Stimulated activated CD4-positive, alpha-beta T cell treated with anti-CD3 and anti-CD28 coated beads, Interleukin-15, amount 100 ng/mL, for 1 hour (primary cell): ENCODE results near the gene ZNF610.

Experiments
- DNase-seq, 2 donors: peaks; one replicate each; pipeline ENCODE4 v3.0.0-alpha.2; 2020; ENCODE audit warnings: low read depth in 1 of 2, low spot score in 1 of 2

ZNF610 gene

DNA sequence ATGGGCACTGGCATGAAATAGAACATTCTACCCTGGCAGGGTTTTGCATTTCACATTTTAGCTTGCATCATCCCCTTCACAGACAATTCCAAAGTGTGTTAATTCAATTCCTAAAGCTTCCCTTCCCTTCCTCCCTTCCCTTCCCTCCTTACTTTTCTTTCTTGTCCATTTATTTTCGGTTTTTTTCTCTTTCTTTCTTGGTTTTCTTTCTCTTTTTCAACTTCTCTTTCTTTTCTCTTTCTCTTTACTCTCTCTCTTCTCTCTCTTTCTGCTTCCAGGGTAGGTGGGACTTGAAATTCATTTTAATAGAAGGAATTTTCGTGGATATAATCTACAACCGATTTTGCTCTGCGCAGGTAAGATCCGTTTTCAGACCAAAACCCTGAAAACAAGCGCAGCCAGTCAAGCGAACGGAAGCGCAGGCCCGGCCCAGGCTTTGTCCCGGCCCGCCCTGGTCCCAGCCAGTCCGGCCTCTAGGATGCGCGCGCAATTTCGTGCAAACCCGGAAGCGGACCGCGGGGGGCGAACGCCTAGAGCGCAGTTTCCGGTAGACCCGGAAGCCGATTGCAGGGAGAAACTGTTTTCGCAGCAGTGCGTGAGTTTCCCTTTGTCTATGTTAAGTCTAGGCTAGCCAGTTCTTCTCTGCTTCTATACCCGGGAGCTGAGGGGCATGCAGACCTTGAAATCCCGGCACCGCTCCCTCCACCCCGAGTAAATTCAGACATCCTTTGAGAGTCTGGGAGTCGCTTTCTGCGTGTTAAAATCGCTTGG is 61.5 kb downstream of the ZNF610 start, which contains the start of gene ZNF528:
Gene ZNF528, plus strand, starts transcription at position 540 of the 771 bp plus-strand sequence. CDS start 4,165 bp downstream, outside the sequence.
- peak; percentile 78 to 87 for DNase-seq

DNA sequence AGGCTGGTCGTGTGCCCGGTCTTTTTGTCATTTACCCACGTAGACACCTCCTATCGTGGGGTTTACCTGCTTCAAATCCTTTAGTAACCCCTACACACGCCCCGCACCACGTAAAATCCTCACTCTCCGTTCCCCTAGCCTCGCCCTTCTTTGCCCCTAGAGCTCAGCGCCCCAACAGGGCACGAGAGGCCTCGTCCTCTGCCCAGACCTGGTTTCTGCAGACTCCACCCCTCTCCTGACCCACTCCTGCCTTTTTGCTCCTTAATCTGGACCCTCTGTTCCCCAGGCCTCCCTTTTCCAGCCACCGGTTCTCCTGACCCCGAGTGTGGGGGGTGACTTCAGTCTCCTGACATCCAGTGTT is 62.0 kb downstream of the ZNF610 start:
- DNase-seq, result no peak

DNA sequence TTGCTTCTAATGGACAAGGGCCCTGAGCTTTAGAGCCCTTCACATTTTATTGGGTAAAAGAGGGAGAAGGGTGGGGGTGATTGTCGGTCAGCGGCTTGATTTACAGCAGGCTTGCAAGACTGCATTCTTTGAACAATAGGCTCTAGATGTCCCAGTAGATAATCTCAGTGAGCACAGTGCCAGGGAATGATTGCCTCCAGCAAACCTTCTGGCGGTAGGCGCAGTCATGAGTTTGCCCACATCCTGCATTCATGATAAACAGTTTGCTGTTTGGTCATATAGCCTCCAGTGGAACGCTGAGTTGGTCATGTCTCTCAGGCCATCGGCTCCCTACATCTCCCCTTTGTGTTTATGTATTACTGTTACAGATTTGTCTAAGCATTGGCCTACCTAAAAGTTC is 74.2 kb downstream of the ZNF610 start:
- DNase-seq, result no peak

DNA sequence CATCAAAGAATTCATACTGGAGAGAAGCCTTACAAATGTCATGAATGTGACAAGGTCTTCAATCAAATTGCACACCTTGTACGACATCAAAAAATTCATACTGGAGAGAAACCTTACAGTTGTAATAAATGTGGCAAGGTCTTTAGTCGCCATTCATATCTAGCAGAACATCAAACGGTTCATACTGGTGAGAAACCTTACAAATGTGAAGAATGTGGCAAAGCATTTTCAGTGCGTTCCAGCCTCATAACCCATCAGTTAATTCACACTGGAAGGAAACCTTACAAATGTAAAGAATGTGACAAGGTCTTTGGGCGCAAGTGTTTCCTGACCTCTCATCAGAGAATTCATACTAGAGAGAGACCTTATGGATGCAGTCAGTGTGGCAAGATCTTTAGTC is 79.7 kb downstream of the ZNF610 start:
- DNase-seq, result no peak
